HCT116 (cell line): ENCODE results near the gene BLNK. TPM values are rescaled to one million over a fixed set of nuclear protein-coding genes. Genes with fewer than 3 reads are reported as not detected.

ENCODE experiments used
- ATAC-seq: fragments of 200-7000 bp; cut with Tn5 transposase; 2 replicates; pipeline ENCODE4 v1.9.1; 2020; ENCODE audit warnings: mild to moderate bottlenecking, moderate library complexity
- BruUV-seq: library from RNA; stranded (reverse); fragments of 400-500 nt; replicated peaks from 2 replicates; lab custom pipeline; 2021; lab: Mats Ljungman, UMichigan
- CTCF ChIA-PET: fragments of 300-600 bp; sonication (Branson Sonifier 250); formaldehyde crosslinking; loops from one replicate; lab custom pipeline; 2021; ENCODE audit warnings: antibody characterized with exemption; lab: Charles Lee
- POLR2A ChIA-PET: fragments of 300-600, 350-600 bp; sonication (Branson Sonifier 250); formaldehyde crosslinking; loops from one replicate; lab custom pipeline; 2021; ENCODE audit warnings: antibody characterized with exemption; lab: Charles Lee
- RAD21 ChIA-PET, 2 experiments: fragments of 300-600 bp; sonication (Branson Sonifier 250); formaldehyde crosslinking; loops; one replicate each; lab custom pipeline; 2023; ENCODE audit warnings: low total read pairs in 2 of 2; ENCODE audit not compliant: uncharacterized antibody in 2 of 2, unreplicated experiment in 2 of 2, low non-redundant PET in 1 of 2; lab: Charles Lee
- DNase-seq: peaks from one replicate; pipeline ENCODE4 v3.0.0-alpha.2; 2010; ENCODE audit warnings: low read depth, low spot score
- H2AFZ ChIP-seq: fragments of 200-600 bp; shearing (Covaris generic), sonication (generic); 2 replicates; pipeline ENCODE4 v1.6.1; 2017; ENCODE audit warnings: low read depth, mixed run types, mixed read lengths, antibody characterized with exemption, low read length; ENCODE audit not compliant: poor library complexity, severe bottlenecking
- H3K27ac ChIP-seq: 2 replicates; pipeline ENCODE4 v1.5.1; 2012; ENCODE audit warnings: low read depth, low read length
- H3K27me3 ChIP-seq: fragments of 200-600 bp; sonication (generic); 2 replicates; pipeline ENCODE4 v1.6.1; 2016; ENCODE audit warnings: mixed run types, low read length, mixed read lengths; ENCODE audit not compliant: insufficient read depth
- H3K36me3 ChIP-seq, 2 experiments: fragments of 200-500 bp in 1 of 2; fragments of 200-600 bp in 1 of 2; sonication (Bioruptor generic) in 1 of 2; sonication (generic) in 1 of 2; 2 replicates each; pipeline versions ENCODE4 v1.5.1 to v1.6.1; 2014 to 2016; ENCODE audit warnings: low read length in 2 of 2, inconsistent platforms in 1 of 2, mixed read lengths in 1 of 2, mixed run types in 1 of 2; ENCODE audit not compliant: insufficient read depth in 2 of 2, control insufficient read depth in 1 of 2
- H3K4me1 ChIP-seq, 2 experiments: fragments of 200-600 bp in 1 of 2; sonication (generic) in 1 of 2; 2 replicates each; pipeline versions ENCODE4 v1.5.1 to v1.6.1; 2012 to 2017; ENCODE audit warnings: low read length in 2 of 2, inconsistent platforms in 1 of 2, mild to moderate bottlenecking in 1 of 2, mixed read lengths in 1 of 2, mixed run types in 1 of 2, moderate library complexity in 1 of 2; ENCODE audit not compliant: insufficient read depth in 2 of 2, control insufficient read depth in 1 of 2
- H3K4me2 ChIP-seq: fragments of 200-600 bp; sonication (generic); 2 replicates; pipeline ENCODE4 v1.6.1; 2017; ENCODE audit warnings: mixed run types, low read length, mixed read lengths
- H3K4me3 ChIP-seq, 2 experiments: fragments of 200-600 bp in 1 of 2; sonication (generic) in 1 of 2; replicated peaks in 1 of 2; 2 replicates each; pipeline ENCODE4 v1.5.1; 2011 to 2016; ENCODE audit warnings: low read length in 2 of 2, control low read depth in 1 of 2, low read depth in 1 of 2, mild to moderate bottlenecking in 1 of 2, mixed read lengths in 1 of 2, mixed run types in 1 of 2
- H3K79me2 ChIP-seq: fragments of 200-600 bp; sonication (generic); 2 replicates; pipeline ENCODE4 v1.6.1; 2017; ENCODE audit warnings: mild to moderate bottlenecking, mixed run types, low read length, moderate library complexity, mixed read lengths; ENCODE audit not compliant: insufficient read depth
- H3K9ac ChIP-seq: fragments of 200-600 bp; sonication (generic); 2 replicates; pipeline ENCODE4 v1.6.1; 2016; ENCODE audit warnings: low read length, mixed read lengths
- H3K9me2 ChIP-seq: fragments of 200-600 bp; sonication (generic), shearing (Covaris generic); 2 replicates; pipeline ENCODE4 v1.6.1; 2017; ENCODE audit warnings: mixed run types, mild to moderate bottlenecking, moderate library complexity; ENCODE audit not compliant: insufficient read depth
- H3K9me3 ChIP-seq, 2 experiments: fragments of 200-500 bp in 1 of 2; fragments of 200-600 bp in 1 of 2; sonication (Bioruptor generic) in 1 of 2; sonication (generic) in 1 of 2; 2 replicates each; pipeline ENCODE4 v1.6.1; 2014 to 2017; ENCODE audit warnings: low read length in 2 of 2, mixed read lengths in 2 of 2, inconsistent platforms in 1 of 2, low read depth in 1 of 2, mild to moderate bottlenecking in 1 of 2, mixed run types in 1 of 2, moderate library complexity in 1 of 2; ENCODE audit not compliant: control insufficient read depth in 1 of 2, insufficient read depth in 1 of 2
- H4K20me1 ChIP-seq: fragments of 200-600 bp; sonication (generic), shearing (Covaris generic); 2 replicates; pipeline ENCODE4 v1.6.1; 2017; ENCODE audit warnings: mixed run types, mild to moderate bottlenecking, moderate library complexity; ENCODE audit not compliant: insufficient read depth
- ATF3 ChIP-seq: IDR thresholded peaks from 2 replicates; pipeline ENCODE4 v1.6.1; 2012
- CBX3 ChIP-seq: IDR thresholded peaks from 2 replicates; pipeline ENCODE4 v1.6.1; 2012; ENCODE audit warnings: low read depth
- CEBPB ChIP-seq: IDR thresholded peaks from 2 replicates; pipeline ENCODE4 v1.6.1; 2012; ENCODE audit warnings: low read depth
- EZH2 ChIP-seq: fragments of 200-600 bp; sonication (generic); IDR thresholded peaks from 2 replicates; pipeline ENCODE4 v1.6.1; 2017; ENCODE audit warnings: antibody characterized with exemption, mixed run types
- EZH2phosphoT487 ChIP-seq: fragments of 200-600 bp; IDR thresholded peaks from 2 replicates; pipeline ENCODE4 v1.6.1; 2018; ENCODE audit warnings: antibody characterized with exemption, borderline replicate concordance
- FOSL1 ChIP-seq: IDR thresholded peaks from 2 replicates; pipeline ENCODE4 v1.6.1; 2012; ENCODE audit warnings: low read depth
- JUND ChIP-seq: IDR thresholded peaks from 2 replicates; pipeline ENCODE4 v1.6.1; 2012
- POLR2A ChIP-seq: IDR thresholded peaks from 2 replicates; pipeline ENCODE4 v1.7.0; 2011; ENCODE audit warnings: borderline replicate concordance; ENCODE audit not compliant: insufficient read depth, insufficient read length; ENCODE audit errors: extremely low read depth
- SIN3A ChIP-seq: IDR thresholded peaks from 2 replicates; pipeline ENCODE4 v1.6.1; 2012; ENCODE audit warnings: low read depth
- SP1 ChIP-seq: IDR thresholded peaks from 2 replicates; pipeline ENCODE4 v1.6.1; 2012; ENCODE audit warnings: low read depth
- SRF ChIP-seq: IDR thresholded peaks from 2 replicates; pipeline ENCODE4 v1.6.1; 2012; ENCODE audit warnings: low read depth
- YY1 ChIP-seq: IDR thresholded peaks from 2 replicates; pipeline ENCODE4 v1.6.1; 2011; ENCODE audit warnings: low read length, low read depth, moderate library complexity, mild to moderate bottlenecking; ENCODE audit not compliant: insufficient replicate concordance; ENCODE audit errors: extremely low read depth
- ZBTB33 ChIP-seq: IDR thresholded peaks from 2 replicates; pipeline ENCODE4 v1.6.1; 2011; ENCODE audit warnings: mild to moderate bottlenecking, low read length, moderate library complexity; ENCODE audit not compliant: insufficient replicate concordance; ENCODE audit errors: extremely low read depth
- ZFX ChIP-seq: fragments of 450-650 bp; IDR thresholded peaks from 2 replicates; pipeline ENCODE4 v1.6.1; 2017
- ZNF274 ChIP-seq: fragments of 200-500 bp; sonication (Bioruptor generic); IDR thresholded peaks from 2 replicates; pipeline ENCODE4 v1.6.1; 2014; ENCODE audit warnings: mild to moderate bottlenecking, low read depth, low read length, inconsistent platforms
- intact Hi-C: fragments of 100-400 bp; cut with micrococcal nuclease; formaldehyde crosslinking; loops from 2 replicates; pipeline ENCODE4 v1.10.0; 2022
- total RNA-seq: library from RNA; stranded (reverse); gene quantifications from one replicate; pipeline ENCODE4 v1.2.1, GENCODE V29; 2021; ENCODE audit not compliant: unreplicated experiment
- TF ChIP-seq, protein P1 (sequence below): IDR thresholded peaks from 2 replicates; pipeline ENCODE4 v1.6.1; 2012

Gene BLNK
- total RNA-seq, 1 experiment from 2014 or later, result 0.59 TPM

DNA sequence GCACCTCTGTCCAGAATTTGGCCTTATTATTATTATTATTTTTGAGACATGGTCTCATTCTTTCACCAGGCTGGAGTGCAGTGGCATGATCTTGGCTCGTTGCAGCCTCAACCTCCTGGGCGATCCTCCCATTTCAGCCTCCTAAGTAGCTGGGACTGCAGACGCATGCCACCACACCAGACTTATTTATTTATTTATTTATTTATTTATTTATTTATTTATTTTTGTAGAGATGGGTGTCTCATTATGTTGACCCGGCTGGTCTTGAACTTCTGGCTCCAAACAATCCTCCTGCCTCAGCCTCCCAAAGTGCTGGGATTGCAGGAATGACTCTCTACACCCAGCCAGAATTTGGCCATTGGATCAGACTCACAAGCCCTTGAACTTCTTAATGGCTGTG lies 6.4 kb downstream of the BLNK start:
- no TSS peak for BruUV-seq
- no peaks in the 10 kb centered on the region for H3K9me3 ChIP-seq
- no peaks in the 10 kb centered on the region for H3K27me3 ChIP-seq
- H3K4me2 ChIP-seq, result no peak overlapping the region
- no peak overlapping the region for H3K9ac ChIP-seq
- no peaks in the 10 kb centered on the region for H4K20me1 ChIP-seq
- ATAC-seq (no peak), DNase-seq (no peak)
- no peaks in the 10 kb centered on the region for H3K36me3 ChIP-seq
- ChIA-PET CTCF (interaction anchor here (0.7 kb wide), 1 partner anchor 36 kb away, joined by 4 read pairs; no protein-coding TSS in a partner anchor), RAD21 (no interaction called here), POLR2A (no interaction called here)
- H3K4me3 ChIP-seq, result no peak overlapping the region
- no peaks in the 10 kb centered on the region for H3K79me2 ChIP-seq
- peaks cover 10 to 34% of the 10 kb centered on the region in 2 experiments for H3K4me1 ChIP-seq
- TF ChIP-seq FOSL1 (no peak), EZH2 (no peak), YY1 (no peak), ZBTB33 (no peak), POLR2A (no peak), EZH2phosphoT487 (no peak), SRF (no peak), ZFX (no peak), ATF3 (no peak), JUND (no peak), ZNF274 (no peak), CBX3 (no peak), CEBPB (no peak), SIN3A (no peak), SP1 (no peak)
- TF ChIP-seq, protein P1, sequence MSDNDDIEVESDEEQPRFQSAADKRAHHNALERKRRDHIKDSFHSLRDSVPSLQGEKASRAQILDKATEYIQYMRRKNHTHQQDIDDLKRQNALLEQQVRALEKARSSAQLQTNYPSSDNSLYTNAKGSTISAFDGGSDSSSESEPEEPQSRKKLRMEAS, result no peak
- no peak overlapping the region for H3K27ac ChIP-seq
- no peaks in the 10 kb centered on the region for H3K9me2 ChIP-seq
- no peak overlapping the region for H2AFZ ChIP-seq
- intact Hi-C loops, result no loop called here
